H54 (cell line): ENCODE data around the gene RAD9A.

ENCODE experiments used
- DNase-seq: peaks from one replicate; pipeline ENCODE4 v3.0.0; 2011; ENCODE audit warnings: low spot score, mixed read lengths; ENCODE audit not compliant: insufficient read length
- FAIRE-seq: peaks from 3 replicates; lab custom pipeline; 2011; peaks lifted over from hg19 to GRCh38; lab: Jason Lieb, UNC
- POLR2A ChIP-seq: IDR thresholded peaks from 2 replicates; pipeline ENCODE4 v1.6.1; 2011; ENCODE audit warnings: low read depth, mild to moderate bottlenecking, low read length

The RAD9A gene

DNA sequence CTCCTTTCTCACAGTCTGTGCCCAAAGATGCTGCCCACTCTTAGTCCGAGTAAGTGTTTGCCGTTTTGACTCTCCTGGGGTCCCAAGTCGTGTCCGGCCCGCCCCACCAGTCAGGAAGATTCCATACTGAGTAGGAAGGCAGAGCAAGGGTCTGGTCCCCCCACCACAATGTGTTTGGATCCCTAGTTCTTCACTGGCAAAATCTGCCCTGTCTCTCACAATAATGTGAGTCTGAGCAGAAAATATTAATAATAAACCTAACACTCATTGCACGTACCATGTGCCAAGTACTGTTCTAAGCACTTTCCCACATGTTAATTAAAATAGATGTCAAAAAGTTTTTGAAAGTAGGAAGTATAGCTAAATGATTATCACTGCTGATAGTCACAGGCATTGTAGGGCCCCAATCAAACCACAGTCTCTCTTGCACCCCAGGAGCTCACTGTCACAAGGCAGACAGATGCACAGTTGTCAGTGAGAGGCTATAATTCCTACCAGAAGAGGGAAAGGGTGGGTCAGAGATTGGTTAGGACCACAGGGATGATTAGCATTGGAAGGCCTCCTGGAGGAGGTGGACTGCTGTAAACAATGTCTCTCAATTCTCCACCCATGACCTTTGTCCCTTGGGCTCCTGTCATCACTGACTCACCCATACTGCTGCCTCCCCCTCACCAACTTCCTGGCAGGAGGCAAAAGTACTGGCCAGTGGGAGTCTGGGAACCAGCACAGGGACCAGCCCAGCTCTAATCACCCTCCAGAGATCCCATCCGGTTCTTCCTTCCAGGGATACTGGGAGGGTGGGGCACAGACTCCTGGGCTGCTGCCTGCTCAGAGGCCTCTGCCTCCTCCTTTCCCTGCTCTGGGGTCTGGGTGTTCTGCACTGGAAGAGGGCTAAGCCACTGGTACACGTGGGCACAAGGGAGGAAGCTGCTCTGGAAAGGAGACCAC, 37.4 kb upstream of the RAD9A start:
- DNase-seq = peak; percentile 88
- TF ChIP-seq POLR2A = peak; percentile 59; the same call in 1 of the 2 replicates
- peak; percentile 27 for FAIRE-seq

DNA sequence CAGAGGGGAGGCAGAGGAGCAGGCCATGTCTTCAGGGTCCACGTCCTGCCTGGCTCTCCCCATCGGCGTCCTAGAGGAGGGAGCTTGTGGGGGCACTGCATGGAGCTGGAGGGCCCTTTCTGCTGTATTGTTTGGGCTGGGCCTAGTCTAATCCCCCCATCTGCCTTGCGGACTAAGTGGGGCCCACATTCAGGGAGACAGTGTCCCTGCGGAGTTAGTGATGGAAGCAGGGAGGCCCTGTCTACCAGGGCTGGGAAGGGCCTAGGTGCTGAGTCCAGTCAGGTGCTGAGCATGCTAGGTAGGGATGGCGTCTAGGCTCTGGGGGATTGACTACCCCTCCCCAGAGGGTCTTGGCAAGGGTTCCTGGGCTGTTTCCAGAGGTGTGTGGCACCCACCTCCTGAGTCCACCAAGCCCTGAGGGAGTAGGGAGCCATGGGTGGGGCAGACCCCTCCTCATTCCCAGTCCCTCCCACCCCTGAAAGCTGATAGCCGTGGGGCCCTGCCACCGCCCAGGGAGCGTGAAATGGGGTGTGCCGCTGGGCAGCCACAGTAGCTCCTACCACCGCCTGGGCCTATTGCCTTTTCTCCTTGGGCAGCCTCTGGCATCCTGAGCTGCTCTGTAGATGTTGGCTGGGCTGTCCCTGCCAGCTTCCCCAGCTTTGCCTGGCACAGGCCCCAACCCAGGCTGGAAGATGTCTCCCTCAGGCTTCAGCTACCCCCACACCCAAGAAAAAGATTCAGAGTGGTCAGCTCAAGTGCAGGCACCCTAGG, 36.6 kb upstream of the RAD9A start:
- TF ChIP-seq POLR2A = no peak
- DNase-seq (peak; percentile 0), FAIRE-seq (no peak)

DNA sequence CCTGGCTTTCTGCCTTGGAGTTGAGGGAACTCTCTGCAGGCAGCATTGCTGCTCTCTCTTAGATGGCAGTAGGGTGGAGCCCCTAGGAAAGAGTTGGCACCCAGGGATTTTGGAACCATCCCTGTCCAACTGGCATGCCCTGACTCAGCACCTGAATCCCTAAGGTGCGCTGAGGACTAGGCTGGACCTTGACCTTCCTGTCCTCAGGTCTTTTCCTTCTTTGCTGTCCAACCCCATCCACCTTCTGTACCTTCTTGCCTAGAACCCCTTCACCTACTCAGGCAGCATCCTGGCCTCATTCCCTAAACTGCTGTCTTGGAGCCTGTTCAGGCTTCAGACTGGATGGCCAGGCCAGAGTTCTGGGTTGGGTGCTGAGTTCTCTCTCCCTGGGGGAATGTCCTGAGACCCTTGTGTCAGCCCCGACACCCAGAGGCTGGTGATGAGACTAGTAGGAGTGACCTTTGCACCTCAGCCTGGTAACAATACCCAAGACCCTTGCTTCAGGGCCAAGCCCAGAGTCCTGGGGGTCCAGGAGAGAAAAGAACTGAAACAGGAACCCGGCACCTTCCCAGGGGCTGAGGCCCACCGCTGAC, 35.9 kb upstream of the RAD9A start:
- no peak for TF ChIP-seq POLR2A
- FAIRE-seq (no peak), DNase-seq (no peak)

DNA sequence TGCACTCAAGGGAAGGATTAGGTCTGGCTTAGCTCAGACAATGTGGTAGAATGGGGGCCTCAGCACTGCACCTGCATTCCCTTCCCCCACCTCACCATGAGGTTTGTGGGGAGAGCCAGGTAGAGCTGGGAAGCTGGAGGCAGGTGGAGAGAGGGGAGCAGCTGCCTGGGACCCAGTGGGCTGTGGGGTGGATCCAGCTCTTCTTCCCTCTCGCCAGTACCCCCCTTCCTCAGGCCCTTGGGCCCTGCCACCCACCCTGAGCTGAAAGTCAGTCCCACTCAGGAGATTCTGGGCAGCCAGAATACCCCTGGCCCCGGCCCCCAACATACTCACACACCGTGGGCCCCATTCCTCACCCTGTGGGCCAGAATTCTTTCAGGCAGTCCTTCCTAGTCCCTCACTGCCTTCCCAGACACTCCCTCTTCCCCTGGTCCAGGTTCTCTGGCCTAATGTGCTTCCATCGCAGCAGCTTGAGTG, 35.4 kb upstream of the RAD9A start:
- DNase-seq (no peak), FAIRE-seq (no peak)

DNA sequence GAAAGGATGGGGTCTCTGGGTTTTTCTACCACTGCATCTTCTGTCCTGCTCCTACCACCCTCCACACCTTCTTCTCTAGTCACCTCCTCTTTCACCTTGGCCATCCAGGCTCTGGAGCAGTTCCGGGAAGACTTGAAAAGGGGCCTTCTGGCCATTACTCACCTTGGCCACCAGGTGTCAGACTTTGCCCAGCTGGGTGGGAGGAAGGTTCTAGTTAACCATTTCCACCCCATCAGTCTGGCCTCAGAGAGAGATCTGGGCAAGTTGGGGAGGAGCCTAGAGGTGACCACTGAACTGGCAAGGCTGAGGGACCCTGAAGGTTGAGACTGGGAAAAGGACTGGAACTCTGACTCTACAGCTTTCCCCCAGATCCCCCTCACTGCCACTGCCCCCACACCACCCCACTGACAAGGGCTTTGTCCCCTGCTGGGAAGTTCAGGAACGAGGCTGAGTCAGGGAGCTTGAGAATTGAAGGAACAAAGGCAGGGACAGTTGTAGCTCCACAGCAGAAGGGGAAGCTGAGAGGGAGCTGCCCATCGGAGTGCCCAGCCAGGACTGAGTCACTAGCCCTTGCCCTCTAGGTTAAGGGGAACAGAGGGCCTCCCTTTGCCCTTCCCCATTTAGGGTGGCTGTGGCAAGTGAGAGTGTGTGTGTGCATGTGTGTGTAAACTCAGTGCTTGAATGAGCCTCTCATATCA, 34.8 kb upstream of the RAD9A start:
- peak; percentile 23 for FAIRE-seq
- no peak for TF ChIP-seq POLR2A
- DNase-seq = peak; percentile 62

More for the DNA sequence above, 35.4 kb upstream of the RAD9A start:
- TF ChIP-seq POLR2A = no peak

DNA sequence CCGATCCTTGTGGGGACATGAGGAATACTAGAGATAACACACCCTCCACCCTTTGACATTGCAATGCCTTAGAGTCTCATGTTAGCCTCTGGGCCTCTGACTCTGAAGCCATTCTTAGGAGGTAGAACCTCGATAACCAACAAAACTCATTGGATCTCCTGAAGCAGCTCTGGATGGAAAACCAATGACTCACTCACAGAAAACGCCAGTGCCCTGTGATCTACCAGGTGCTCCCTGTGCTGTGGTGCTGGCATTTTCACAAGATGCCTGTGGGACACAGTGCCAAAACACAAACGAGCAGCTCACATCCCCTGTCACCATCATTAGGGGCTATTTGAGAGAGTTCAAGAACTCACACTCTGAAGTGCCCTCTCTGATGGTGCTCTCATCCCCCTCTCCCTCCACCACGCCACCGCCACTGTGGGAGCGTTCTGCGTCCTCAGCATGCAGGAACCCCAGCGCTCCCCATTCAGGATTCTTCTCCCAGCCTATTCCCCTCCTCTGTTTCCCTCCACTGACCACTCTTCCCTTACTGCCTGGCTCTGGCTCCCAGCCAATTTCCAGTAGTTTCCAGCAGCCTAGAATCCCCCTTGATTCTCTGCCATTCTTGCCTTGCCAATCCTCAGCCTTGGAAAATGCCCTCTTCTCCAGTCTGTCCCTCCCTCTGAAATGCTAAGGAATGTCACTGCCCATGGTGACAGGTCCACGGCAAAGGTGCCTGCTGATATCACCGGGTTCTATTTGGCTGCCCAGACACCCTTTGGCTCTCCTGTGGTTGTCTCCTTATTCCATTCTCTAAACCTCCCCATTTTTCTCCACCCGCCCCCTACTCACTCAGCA, 33.7 kb upstream of the RAD9A start:
- no peak for TF ChIP-seq POLR2A

DNA sequence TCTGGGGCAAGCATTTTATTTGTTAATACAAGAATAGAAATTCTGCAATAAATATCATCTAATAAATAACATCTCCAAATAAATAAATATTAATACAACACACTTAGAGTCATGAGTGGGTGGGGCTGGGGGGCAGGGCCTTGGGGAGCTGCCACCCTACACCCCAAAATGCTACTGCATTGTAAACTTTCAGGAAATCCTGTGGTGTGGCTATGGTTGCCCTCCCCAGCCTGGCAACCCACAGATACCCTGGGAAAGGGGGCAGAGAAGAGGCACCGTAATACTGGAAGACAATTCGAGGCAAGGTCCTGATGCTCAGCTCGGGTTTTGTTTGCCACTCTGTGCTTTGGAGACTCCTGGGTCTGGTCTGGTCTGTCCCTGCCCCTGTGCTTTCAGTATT, 27.6 kb upstream of the RAD9A start:
- DNase-seq (no peak), FAIRE-seq (no peak)
- no peak for TF ChIP-seq POLR2A

More for the DNA sequence above, 33.7 kb upstream of the RAD9A start:
- DNase-seq = peak; percentile 35
- peak; percentile 11 for FAIRE-seq

DNA sequence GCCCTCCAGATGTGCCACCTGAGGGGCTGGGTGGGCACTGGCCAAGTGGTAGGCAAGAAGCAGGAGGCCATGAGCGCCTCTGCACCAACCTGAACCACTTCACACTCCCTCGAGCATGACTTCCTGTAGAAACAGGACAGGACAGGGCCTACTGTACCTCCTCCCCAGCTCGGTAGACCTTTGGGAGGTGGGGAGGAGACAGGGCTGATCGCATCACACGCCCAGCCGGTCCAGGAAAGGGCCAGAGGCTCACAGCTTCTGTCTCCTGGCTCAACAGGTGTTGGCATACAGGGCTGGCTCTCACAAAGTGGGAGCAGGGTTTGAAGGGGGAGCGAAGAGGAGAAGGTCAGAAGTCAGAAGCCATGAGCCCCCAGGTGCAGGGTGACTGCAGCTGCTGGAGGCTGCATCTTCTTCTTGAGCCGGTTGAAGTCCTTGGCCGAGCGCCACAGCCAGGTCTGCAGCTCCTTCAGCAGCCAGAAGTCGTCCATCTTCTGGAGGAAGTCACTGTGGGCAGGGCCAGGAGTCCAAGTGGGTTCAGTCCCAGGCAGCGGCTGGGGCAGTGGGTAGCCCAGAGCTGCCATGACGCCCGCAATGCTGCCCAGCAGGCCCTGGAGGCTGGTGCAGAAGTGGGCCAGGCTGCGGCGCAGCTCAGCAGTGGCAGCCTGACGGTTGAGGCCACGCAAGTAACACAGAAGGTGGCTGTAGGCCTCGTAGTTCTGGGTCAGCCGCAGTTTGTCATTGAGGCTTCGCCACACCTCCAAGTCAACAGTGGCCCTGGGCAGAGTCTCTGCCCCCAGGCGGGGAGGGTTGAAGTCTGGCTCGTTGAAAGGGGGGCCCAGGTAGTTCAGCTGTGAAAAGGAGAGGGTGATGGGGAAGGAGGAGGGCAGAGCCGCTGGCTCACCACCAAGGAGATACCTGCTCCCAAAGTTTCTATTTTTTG, 26.7 kb upstream of the RAD9A start:
- TF ChIP-seq POLR2A = no peak
- FAIRE-seq (no peak), DNase-seq (no peak)

DNA sequence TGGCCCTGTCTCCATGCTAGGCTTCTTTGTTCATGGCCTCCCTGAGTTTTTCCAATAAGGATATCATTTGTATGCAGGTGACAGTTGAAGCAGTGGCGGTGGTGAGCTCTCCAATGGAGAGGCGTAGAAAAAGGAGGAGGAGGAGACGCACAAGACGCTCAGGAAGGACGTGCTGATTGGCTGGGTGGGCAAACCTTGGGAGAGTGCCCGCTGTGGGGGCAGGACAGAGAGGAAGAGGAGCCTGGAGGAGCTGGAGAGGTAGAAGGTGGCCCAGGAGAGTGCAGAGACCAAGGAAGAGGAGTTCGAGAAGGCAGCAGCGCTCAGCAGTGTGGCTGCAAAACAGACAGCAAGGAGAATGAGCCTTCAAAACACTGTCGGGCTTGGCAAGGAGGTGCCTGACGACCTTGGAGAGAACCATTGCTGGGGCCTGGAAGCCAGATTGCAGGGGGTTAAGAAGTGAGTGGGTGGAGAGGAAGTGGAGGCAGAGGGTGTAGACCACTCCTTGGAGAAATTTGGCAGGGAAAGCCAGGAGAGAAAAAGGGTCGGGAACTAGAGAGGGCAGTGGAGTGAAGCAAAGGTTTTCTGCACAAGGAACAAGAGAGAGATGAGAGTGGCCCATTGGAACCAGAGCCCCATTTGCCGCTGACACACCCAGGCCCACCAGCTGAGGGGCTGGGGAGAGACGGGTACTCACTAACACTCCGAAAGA, 25.9 kb upstream of the RAD9A start:
- TF ChIP-seq POLR2A = no peak
- no peak for FAIRE-seq
- no peak for DNase-seq

DNA sequence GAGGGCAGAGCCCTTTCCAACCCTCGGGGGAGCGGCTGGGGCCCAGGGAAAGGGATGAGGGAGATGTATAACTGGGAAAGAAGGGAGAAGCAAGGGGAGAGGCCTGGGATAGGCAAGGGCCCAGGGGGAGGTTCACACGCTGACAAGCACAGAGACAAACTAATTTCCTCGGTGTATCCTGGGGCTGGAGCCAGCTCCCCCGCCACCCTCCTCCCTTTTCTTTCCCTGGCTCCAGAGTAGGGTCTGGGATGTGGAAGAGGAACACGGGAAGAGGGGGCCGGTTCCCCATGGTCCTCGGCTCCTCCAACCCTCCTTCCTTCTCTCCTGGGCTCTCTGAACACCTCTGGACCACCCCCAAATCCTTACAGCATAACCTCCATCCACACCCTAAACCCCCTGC, 25.2 kb upstream of the RAD9A start:
- FAIRE-seq = no peak
- no peak for TF ChIP-seq POLR2A
- no peak for DNase-seq
